ENCODE data around the gene FGD3. TPM values are rescaled to one million over a fixed set of nuclear protein-coding genes. Genes with fewer than 3 reads are reported as not detected.

The FGD3 gene
- total RNA-seq, 6 experiments from 2014 or later = not detected

GRCh38 chr9:93008457-93008856, 61.1 kb downstream of the FGD3 start:
- Mint-ChIP-seq H3K27me3 (ENCODE audit: insufficient read depth) (peaks cover 25% of the 10 kb centered on the region), H3K4me3 (no peak overlapping the region), H3K4me1 (ENCODE audit: low read depth) (no peaks in the 10 kb centered on the region), H3K36me3 (ENCODE audit: low read depth) (no peaks in the 10 kb centered on the region), H3K9me3 (no peaks in the 10 kb centered on the region), H3K27ac (no peak overlapping the region)
- no peak for DNase-seq
- TF ChIP-seq, protein P1, sequence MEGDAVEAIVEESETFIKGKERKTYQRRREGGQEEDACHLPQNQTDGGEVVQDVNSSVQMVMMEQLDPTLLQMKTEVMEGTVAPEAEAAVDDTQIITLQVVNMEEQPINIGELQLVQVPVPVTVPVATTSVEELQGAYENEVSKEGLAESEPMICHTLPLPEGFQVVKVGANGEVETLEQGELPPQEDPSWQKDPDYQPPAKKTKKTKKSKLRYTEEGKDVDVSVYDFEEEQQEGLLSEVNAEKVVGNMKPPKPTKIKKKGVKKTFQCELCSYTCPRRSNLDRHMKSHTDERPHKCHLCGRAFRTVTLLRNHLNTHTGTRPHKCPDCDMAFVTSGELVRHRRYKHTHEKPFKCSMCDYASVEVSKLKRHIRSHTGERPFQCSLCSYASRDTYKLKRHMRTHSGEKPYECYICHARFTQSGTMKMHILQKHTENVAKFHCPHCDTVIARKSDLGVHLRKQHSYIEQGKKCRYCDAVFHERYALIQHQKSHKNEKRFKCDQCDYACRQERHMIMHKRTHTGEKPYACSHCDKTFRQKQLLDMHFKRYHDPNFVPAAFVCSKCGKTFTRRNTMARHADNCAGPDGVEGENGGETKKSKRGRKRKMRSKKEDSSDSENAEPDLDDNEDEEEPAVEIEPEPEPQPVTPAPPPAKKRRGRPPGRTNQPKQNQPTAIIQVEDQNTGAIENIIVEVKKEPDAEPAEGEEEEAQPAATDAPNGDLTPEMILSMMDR (IDR thresholded peaks at IDR 0.05) = no peak

DNA sequence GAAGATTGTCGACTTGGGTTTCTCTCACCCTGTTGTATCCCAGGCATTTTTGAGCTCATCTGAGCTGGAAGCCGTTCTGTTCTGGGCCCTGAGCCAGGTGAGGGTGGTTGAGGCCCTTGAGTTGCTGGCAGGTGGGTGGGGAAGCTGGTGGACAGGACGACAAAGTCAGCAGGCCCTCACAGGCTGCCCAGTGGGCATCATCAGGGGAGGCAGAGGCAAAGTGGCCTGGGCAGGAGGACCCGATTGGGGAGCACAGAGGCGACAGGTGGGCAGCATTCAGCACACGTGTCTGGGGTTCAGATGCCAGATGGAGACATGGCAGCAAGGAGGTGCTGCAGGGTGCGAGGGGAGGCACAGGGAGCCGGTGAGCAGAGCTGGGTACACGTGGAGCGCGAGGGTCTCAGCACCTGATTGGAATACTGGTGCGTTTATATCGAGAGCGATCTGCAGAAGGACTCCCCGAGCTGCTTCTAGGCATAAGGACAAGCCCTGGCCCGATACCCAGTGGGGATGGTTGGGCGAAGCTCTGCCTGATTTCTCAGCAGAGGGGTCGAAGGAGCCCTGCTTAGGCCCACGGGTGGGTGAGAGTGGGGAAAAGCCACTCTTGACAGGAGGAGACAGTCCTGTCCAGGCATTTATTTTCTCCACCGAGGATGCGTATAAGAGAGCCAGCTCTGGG, 62.2 kb downstream of the FGD3 start:
- Mint-ChIP-seq H3K4me3 (no peak overlapping the region), H3K9me3 (no peaks in the 10 kb centered on the region), H3K4me1 (ENCODE audit: low read depth) (no peaks in the 10 kb centered on the region), H3K27me3 (ENCODE audit: insufficient read depth) (peaks cover 20% of the 10 kb centered on the region), H3K27ac (no peak overlapping the region), H3K36me3 (ENCODE audit: low read depth) (no peaks in the 10 kb centered on the region)
- DNase-seq = no peak
- TF ChIP-seq, protein P1 (IDR thresholded peaks at IDR 0.05) = no peak

DNA sequence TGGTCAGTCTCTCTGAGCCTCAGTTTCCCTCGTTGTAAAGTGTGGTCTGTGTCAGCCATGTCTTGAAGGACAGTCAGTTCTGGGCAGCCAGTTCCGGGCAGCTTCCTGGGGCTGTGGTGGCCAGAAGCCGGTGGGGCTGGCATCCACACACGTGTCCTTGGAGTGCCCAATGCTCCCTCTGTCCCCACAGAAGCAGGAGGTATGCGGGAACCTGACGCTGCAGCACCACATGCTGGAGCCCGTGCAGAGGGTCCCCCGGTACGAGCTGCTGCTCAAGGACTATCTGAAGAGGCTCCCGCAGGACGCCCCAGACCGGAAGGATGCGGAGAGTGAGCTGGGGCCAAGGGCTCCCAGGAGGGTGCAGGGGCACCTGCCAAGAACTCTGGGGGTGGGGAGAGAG, 62.7 kb downstream of the FGD3 start:
- Mint-ChIP-seq H3K4me1 (ENCODE audit: low read depth) (no peaks in the 10 kb centered on the region), H3K9me3 (no peaks in the 10 kb centered on the region), H3K27me3 (ENCODE audit: insufficient read depth) (peaks cover 18% of the 10 kb centered on the region), H3K27ac (no peak overlapping the region), H3K36me3 (ENCODE audit: low read depth) (no peaks in the 10 kb centered on the region), H3K4me3 (no peak overlapping the region)
- TF ChIP-seq, protein P1 (IDR thresholded peaks at IDR 0.05) = no peak
- DNase-seq = no peak

DNA sequence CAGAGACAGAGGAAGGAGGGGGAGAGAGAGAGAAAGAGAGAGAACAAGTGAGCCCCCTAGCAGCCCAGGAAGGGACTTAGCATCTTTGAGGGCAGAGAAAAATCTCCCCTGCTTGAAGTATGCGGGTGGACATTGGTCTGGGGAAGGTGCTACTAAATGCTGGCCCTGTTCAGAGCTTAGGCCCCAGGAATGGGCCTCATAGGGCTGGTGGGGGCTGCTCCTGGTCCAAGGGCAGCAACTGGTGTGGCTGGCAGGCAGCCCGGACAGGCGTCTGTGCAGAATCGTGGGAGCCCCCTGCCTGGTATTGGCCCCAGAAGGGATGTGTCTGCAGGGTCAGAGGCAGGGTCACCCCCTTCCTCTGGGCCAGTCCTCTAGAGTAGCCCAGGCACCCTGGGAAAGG, 63.4 kb downstream of the FGD3 start:
- Mint-ChIP-seq H3K9me3 (no peaks in the 10 kb centered on the region), H3K4me3 (no peak overlapping the region), H3K27ac (no peak overlapping the region), H3K27me3 (ENCODE audit: insufficient read depth) (peaks cover 20% of the 10 kb centered on the region), H3K4me1 (ENCODE audit: low read depth) (no peaks in the 10 kb centered on the region), H3K36me3 (ENCODE audit: low read depth) (no peaks in the 10 kb centered on the region)
- TF ChIP-seq, protein P1 (IDR thresholded peaks at IDR 0.05) = no peak
- no peak for DNase-seq

DNA sequence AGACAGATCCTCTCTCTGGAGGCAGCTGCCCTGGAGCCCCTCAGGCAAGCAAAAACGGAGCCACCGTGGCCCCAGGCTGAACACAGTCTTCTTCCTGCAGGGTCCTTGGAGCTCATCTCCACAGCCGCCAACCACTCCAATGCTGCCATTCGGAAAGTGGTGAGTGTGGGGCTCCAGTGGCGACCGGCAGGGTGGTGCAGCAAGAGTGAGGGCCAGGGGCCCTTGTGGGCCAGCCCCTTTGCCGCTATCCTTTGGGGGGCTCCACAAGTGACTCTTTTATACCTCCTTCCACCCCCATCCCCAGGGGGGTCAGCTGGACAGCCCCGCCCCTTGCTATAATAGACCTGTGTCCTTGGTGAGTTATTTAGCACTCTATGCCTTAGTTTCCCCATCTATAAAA, 63.8 kb downstream of the FGD3 start:
- Mint-ChIP-seq H3K36me3 (ENCODE audit: low read depth) (no peaks in the 10 kb centered on the region), H3K4me3 (no peak overlapping the region), H3K4me1 (ENCODE audit: low read depth) (no peaks in the 10 kb centered on the region), H3K27me3 (ENCODE audit: insufficient read depth) (peaks cover 21% of the 10 kb centered on the region), H3K27ac (no peak overlapping the region), H3K9me3 (no peaks in the 10 kb centered on the region)
- no peak for DNase-seq
- TF ChIP-seq, protein P1 (IDR thresholded peaks at IDR 0.05) = no peak
